ENCODE data around the gene BAZ1B.
"Not testable (repeated sequence)": the region's sequence is repeated elsewhere in the genome, so short reads cannot be mapped to it uniquely, and the experiment has no call there.

BAZ1B gene

GRCh38 chr7:73442222-73442902 is 79.7 kb downstream of the BAZ1B start:
- no peak for DNase-seq

GRCh38 chr7:73439410-73439704 is 82.7 kb downstream of the BAZ1B start:
- DNase-seq: no peak

GRCh38 chr7:73438547-73439409 is 83.3 kb downstream of the BAZ1B start:
- no peak for DNase-seq

GRCh38 chr7:73437621-73438416 is 84.3 kb downstream of the BAZ1B start:
- no peak for DNase-seq

- no peak for DNase-seq
Measured at GRCh38 chr7:73437091-73437490, 85.0 kb downstream of the BAZ1B start.

- DNase-seq: no peak
Measured at GRCh38 chr7:73436031-73436929, 85.8 kb downstream of the BAZ1B start.

- no peak for DNase-seq
Measured at GRCh38 chr7:73435471-73436009, 86.6 kb downstream of the BAZ1B start.

GRCh38 chr7:73434701-73435069 is 87.4 kb downstream of the BAZ1B start:
- DNase-seq: no peak

- no peak for DNase-seq
Measured at GRCh38 chr7:73433924-73434700, 88.0 kb downstream of the BAZ1B start.

GRCh38 chr7:73432676-73433075 is 89.4 kb downstream of the BAZ1B start:
- no peak for DNase-seq

GRCh38 chr7:73431041-73431835 is 90.9 kb downstream of the BAZ1B start:
- DNase-seq: no peak

- DNase-seq: not testable (repeated sequence)
Measured at GRCh38 chr7:73430540-73430939, 91.6 kb downstream of the BAZ1B start.

- no peak for DNase-seq
Measured at GRCh38 chr7:73429622-73430505, 92.2 kb downstream of the BAZ1B start.

- DNase-seq: no peak
Measured at GRCh38 chr7:73429215-73429614, 92.9 kb downstream of the BAZ1B start.

- no peak for DNase-seq
Measured at GRCh38 chr7:73427902-73428787, 93.9 kb downstream of the BAZ1B start.

GRCh38 chr7:73426016-73426415 is 96.1 kb downstream of the BAZ1B start:
- no peak for DNase-seq

- DNase-seq: no peak
Measured at GRCh38 chr7:73425356-73425983, 96.6 kb downstream of the BAZ1B start.

GRCh38 chr7:73424489-73424885 is 97.6 kb downstream of the BAZ1B start:
- no peak for DNase-seq

Measured in GF-D8 (cell line).